Right kidney (tissue), 1 donor: ENCODE measurements around the gene RASD1.
"Not testable (repeated sequence)": the region's sequence is repeated elsewhere in the genome, so short reads cannot be mapped to it uniquely, and the experiment has no call there.

Experiments
- DNase-seq: peaks from one replicate; pipeline ENCODE4 v3.0.0-alpha.2; 2016

RASD1 gene

GRCh38 chr17:17497065-17497844 lies 1.1 kb upstream of the RASD1 start:
- DNase-seq: no peak

- peak; percentile 77 for DNase-seq
Measured at GRCh38 chr17:17495536-17496188, 533 bp downstream of the RASD1 start.

GRCh38 chr17:17494870-17495535 lies 1.2 kb downstream of the RASD1 start:
- peak; percentile 86 for DNase-seq

DNA sequence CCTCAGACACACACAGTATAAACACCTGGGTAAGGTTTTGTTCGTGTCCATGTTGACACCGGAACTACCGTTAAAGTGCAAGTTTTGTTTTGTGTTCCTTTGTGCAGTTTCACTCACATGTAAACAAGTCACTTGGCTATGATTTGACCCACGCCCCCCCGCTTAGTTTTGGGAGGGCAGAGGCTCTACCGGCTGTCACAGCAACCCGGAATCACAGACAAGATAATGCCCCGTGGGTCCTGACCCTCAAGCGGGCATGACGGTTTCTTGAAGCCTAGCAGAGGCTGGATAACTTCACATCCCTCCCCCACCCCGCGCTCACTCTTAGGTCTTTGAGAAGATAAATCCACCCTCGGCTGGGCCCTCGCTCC lies 1.7 kb downstream of the RASD1 start:
- DNase-seq: no peak

- no peak for DNase-seq
Measured at GRCh38 chr17:17493986-17494466, 2.2 kb downstream of the RASD1 start.

GRCh38 chr17:17493249-17493985 lies 2.8 kb downstream of the RASD1 start:
- no peak for DNase-seq

DNA sequence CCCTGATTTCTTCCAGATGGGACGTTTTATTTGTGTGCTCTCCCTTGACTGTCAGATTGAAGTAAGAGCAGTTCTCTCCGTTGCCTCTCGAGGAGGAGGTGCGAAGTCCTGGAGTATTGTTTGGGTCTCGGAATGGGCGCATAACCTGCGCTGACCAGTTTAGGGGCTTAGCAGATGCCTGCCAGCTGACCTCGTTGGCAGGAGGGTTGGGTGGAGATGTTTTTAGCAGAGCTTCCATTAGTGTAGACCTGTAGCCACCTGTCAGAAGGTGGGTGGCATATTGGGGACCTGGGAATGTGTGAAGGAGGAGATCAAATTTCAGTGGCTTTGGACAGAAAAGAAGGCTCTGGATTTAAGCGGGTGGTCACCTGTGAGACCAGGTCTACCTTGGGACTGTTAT lies 3.6 kb downstream of the RASD1 start:
- no peak for DNase-seq

DNA sequence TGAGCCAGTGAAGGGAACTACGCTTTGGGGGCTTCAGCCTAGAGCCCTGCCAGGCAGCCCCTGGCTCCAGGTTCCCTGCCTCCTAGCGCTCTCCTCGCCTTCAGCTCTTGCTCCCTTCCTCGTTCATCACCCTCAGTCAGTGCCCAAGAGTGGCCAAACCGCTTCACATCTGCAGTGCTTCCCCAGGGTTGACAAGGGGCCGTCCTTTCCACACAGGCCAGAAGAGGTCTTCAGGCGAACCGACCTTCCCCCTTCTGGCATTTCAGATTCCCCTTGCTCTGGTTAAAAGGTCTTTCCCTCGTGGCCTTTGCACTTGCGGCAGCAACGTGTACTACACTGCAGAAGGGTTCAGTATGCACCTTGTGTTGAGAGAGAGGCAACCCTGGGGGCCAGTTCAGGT lies 4.1 kb downstream of the RASD1 start:
- DNase-seq: no peak

DNA sequence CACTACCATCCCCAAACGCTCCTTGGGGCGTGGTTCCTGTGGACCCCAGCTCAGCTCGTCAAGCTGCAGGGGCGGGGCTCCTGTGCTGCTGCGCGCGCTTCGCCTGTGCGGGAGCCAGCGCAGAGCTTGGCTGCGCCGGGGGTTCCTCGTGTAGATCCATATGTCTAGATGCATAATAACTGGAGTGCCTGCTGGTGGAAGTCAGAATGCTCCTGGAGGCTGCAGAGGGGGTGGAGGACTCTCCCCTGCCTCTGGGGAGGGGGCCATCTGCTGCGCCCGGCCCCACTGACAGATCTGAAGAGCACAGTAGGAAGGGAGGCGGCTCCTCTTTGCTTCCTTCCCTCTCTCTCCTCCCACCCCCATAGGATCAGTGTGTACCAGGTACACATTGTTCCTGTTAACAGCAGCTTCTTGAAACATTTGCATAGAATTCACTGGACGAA lies 4.6 kb downstream of the RASD1 start:
- DNase-seq: no peak

- DNase-seq: no peak
Measured at GRCh38 chr17:17491031-17491471, 5.1 kb downstream of the RASD1 start.

GRCh38 chr17:17487998-17488397 lies 8.2 kb downstream of the RASD1 start:
- DNase-seq: no peak

DNA sequence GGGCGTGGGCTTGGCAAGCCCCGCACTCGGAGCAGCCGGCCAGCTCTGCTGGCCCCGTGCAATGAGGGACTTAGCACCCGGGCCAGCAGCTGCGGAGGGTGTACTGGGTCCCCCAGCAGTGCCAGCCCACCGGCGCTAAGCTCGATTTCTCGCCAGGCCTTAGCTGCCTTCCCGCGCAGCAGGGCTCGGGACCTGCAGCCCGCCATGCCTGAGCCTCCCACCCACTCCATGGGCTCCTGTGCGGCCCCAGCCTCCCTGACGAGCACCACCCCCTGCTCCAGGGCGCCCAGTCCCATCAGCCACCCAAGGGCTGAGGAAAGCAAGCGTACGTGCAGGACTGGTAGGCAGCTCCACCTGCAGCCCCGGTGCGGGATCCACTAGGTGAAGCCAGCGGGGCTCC lies 9.8 kb downstream of the RASD1 start:
- DNase-seq: not testable (repeated sequence)

DNA sequence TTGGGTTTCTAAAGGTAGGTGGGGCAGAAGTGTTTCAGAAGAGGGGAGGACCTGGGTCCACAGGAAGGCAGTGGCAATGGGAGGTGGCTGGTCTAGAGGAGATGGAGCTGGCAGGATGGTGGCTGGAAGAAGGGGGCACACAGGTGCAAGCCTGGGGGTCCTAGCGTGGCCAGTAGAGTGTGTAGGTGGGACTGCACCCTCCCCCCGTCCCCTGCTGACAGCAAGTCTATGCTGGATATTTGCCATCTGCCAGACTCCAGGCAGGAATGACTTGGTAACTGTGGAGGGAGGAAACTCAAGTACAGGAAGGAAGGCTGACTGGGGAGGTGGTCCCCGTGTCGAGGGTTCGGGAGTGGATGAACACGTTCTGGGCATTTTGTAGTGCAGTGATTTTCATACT lies 10.8 kb downstream of the RASD1 start:
- DNase-seq: no peak

DNA sequence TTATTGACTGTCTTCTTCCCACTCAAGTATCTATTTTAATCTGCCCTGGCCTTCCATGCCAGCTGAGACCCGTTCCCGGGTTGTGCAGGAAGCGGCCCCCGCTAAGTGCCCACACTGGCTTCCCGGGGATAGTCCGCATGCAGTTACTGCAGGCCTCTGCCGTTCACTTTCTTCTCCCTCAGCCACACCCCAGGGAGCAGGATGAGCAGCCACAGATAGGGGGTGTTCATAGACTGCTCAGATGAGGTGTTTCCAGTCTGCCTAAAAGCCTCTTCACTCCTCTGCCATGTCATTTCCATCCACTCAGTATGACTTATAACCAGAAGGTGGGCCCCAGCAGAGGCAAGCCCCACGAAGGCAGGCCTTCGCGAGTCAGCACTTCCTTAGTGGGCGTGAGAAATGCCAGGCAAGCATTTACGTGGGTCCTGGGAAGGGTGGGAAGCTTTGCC lies 11.7 kb downstream of the RASD1 start:
- DNase-seq: no peak

- no peak for DNase-seq
Measured at GRCh38 chr17:17481860-17482259, 14.3 kb downstream of the RASD1 start.

- no peak for DNase-seq
Measured at GRCh38 chr17:17480593-17481148, 15.5 kb downstream of the RASD1 start.

DNA sequence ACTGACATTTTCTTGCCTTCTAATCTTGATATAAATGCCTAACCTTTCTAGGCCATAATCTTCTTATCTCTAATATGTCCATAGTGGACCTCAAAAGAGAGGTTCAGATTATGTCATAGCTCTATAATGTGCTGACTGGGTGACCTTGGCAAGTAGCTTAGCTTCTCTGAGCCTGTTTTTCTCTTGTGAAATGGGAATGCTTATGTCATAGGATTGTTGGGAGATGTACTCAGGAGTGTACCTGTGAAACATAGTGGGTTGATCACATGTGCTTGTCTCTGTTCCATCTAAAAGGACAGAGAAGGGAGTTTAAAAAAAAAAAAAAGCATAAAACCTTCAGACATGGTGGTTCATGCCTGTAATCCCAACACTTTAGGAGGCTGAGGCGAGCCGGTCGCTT lies 17.0 kb downstream of the RASD1 start:
- DNase-seq: no peak

GRCh38 chr17:17476865-17477467 lies 19.2 kb downstream of the RASD1 start, which contains the start of gene MED9:
TSS of gene MED9 (plus strand) at chr17:17477000. CDS start at chr17:17477042, 42 bp downstream.
- DNase-seq: peak; percentile 88

- DNase-seq: no peak
Measured at GRCh38 chr17:17474341-17474740, 21.9 kb downstream of the RASD1 start.

DNA sequence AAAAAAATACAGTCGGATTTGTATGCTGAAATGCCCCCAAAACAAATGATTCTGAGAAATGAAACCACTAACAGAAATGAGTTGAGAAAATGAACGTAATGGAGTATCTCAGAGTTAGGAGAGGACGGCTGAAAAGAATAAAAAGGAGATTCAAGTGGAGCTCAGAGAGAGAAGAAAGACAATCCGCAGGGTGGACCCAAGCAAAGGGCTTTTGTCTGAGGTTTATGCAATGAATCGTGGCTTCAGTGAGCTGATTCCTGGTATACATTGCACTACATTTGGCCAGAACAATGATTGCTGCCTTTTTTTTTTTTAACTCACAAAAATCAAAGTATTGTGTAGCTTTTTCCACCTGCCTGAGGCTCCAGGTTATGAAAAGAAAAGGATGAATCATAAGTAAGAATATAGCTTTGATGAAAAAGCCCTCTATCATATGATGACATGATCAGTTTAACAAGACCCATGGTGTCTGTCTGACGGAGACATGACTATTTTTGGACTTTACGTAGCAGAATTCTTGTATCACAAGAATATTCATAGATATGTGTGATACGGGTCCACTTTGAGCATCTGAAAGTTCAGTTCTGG lies 23.8 kb downstream of the RASD1 start:
- DNase-seq: no peak

DNA sequence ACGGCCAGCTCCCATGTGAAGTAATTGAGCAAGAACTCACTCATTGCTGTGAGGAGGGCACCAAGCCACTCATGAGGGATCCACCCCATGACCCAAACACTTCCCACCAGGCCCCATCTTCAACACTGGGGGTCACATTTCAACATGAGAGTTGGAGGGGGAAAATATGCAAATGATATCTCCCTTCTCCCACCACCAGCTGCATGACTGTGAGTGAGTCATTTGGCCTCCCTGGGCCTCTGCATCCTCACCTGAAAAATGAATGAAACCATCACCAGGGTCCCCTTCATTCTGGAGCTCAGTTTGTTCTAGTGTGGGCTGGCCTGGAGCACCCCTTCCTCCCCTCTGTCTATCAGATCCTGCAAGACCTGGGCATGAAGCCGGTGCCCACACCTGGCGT lies 26.2 kb downstream of the RASD1 start:
- no peak for DNase-seq
